GM12878 (cell line): ENCODE results near the gene TAF11L2. TPM values are rescaled to one million over a fixed set of nuclear protein-coding genes. Genes with fewer than 3 reads are reported as not detected.

ENCODE experiments used
- ATAC-seq: fragments of 200-7000 bp; cut with Tn5 transposase; 3 replicates; pipeline ENCODE4 v1.9.1; 2020; ENCODE audit warnings: mild to moderate bottlenecking, moderate library complexity
- BruUV-seq: library from RNA; stranded (reverse); fragments of 400-500 nt; replicated peaks from 2 replicates; lab custom pipeline; 2021; lab: Mats Ljungman, UMichigan
- CTCF ChIA-PET: fragments of 300-600 bp; sonication (Branson Sonifier 250); formaldehyde crosslinking; extraction: SDS; loops from one replicate; lab custom pipeline; 2021; ENCODE audit warnings: inconsistent platforms; lab: Yijun Ruan, JAX
- POLR2A ChIA-PET: fragments of 350-600 bp; formaldehyde crosslinking; extraction: SDS; loops from one replicate; lab custom pipeline; 2021; ENCODE audit warnings: inconsistent platforms; lab: Charles Lee
- RAD21 ChIA-PET: fragments of 300-600 bp; sonication (Branson Sonifier 250); formaldehyde crosslinking; loops from one replicate; lab custom pipeline; 2023; ENCODE audit warnings: antibody characterized with exemption; ENCODE audit not compliant: unreplicated experiment; lab: Charles Lee
- SMC1A ChIA-PET: fragments of 300-600 bp; sonication (Branson Sonifier 250); formaldehyde crosslinking; loops from one replicate; lab custom pipeline; 2023; ENCODE audit not compliant: unreplicated experiment, uncharacterized antibody; lab: Charles Lee
- DNase-seq: peaks from one replicate; pipeline ENCODE4 v3.0.0-alpha.2; 2011; ENCODE audit warnings: low read depth, low spot score
- FAIRE-seq: peaks from 3 replicates; lab custom pipeline; 2011; peaks lifted over from hg19 to GRCh38; lab: Jason Lieb, UNC
- H2AFZ ChIP-seq: 2 replicates; pipeline ENCODE4 v1.6.0; 2011; ENCODE audit warnings: low read depth, low read length, control low read depth; ENCODE audit not compliant: control insufficient read depth
- H3K27ac ChIP-seq: 2 replicates; pipeline ENCODE4 v1.5.1; 2011; ENCODE audit warnings: control low read depth; ENCODE audit not compliant: control insufficient read depth, insufficient read depth
- H3K27me3 ChIP-seq, 2 experiments: replicated peaks in 1 of 2; 2 replicates each; pipeline versions ENCODE4 v1.6.0 to v1.6.1; 2011; ENCODE audit warnings: low read length in 1 of 2; ENCODE audit not compliant: control insufficient read depth in 2 of 2, insufficient read depth in 2 of 2
- H3K36me3 ChIP-seq, 2 experiments: 2 replicates each; pipeline ENCODE4 v1.5.1; 2011; ENCODE audit warnings: low read length in 1 of 2; ENCODE audit not compliant: control insufficient read depth in 2 of 2, insufficient read depth in 2 of 2
- H3K4me1 ChIP-seq: 2 replicates; pipeline ENCODE4 v1.6.1; 2011; ENCODE audit warnings: mild to moderate bottlenecking, low read length, moderate library complexity, mixed read lengths; ENCODE audit not compliant: control insufficient read depth, insufficient read depth
- H3K4me2 ChIP-seq: 2 replicates; pipeline ENCODE4 v1.6.0; 2011; ENCODE audit warnings: control low read depth; ENCODE audit not compliant: control insufficient read depth, insufficient read depth
- H3K4me3 ChIP-seq: fragments of 200-600 bp; sonication (generic); 2 replicates; pipeline ENCODE4 v1.5.1; 2016
- H3K79me2 ChIP-seq: 2 replicates; pipeline ENCODE4 v1.6.0; 2011; ENCODE audit warnings: low read length; ENCODE audit not compliant: control insufficient read depth, insufficient read depth
- H3K9ac ChIP-seq: 2 replicates; pipeline ENCODE4 v1.8.0; 2011; ENCODE audit warnings: low read length, control low read depth, mixed read lengths; ENCODE audit not compliant: control insufficient read depth, insufficient read depth
- H3K9me3 ChIP-seq: replicated peaks from 3 replicates; pipeline ENCODE4 v1.5.1; 2011; ENCODE audit warnings: mild to moderate bottlenecking, low read length; ENCODE audit not compliant: control insufficient read depth, insufficient read depth
- H4K20me1 ChIP-seq: 2 replicates; pipeline ENCODE4 v1.6.0; 2011; ENCODE audit not compliant: control insufficient read depth, insufficient read depth
- BMI1 ChIP-seq: fragments of 450-650 bp; IDR thresholded peaks from 2 replicates; pipeline ENCODE4 v1.6.1; 2016; ENCODE audit warnings: mild to moderate bottlenecking, moderate library complexity, borderline replicate concordance
- E4F1 ChIP-seq: fragments of 450-650 bp; IDR thresholded peaks from 2 replicates; pipeline ENCODE4 v1.6.1; 2018; ENCODE audit warnings: borderline replicate concordance, mild to moderate bottlenecking; ENCODE audit not compliant: partially characterized antibody
- FOS ChIP-seq: IDR thresholded peaks from 3 replicates; pipeline ENCODE4 v1.6.1; 2011; ENCODE audit warnings: borderline replicate concordance; ENCODE audit not compliant: insufficient read length; ENCODE audit errors: extremely low read depth
- HCFC1 ChIP-seq: fragments of 150-350 bp; IDR thresholded peaks from 2 replicates; pipeline ENCODE4 v1.6.1; 2014; ENCODE audit warnings: low read length
- HDAC6 ChIP-seq: fragments of 200-600 bp; sonication (generic); IDR thresholded peaks from one replicate; pipeline ENCODE4 v1.8.0; 2017; ENCODE audit warnings: antibody characterized with exemption; ENCODE audit not compliant: unreplicated experiment
- MLLT1 ChIP-seq: fragments of 450-650 bp; IDR thresholded peaks from 2 replicates; pipeline ENCODE4 v1.6.1; 2016; ENCODE audit warnings: mild to moderate bottlenecking
- MTA2 ChIP-seq: fragments of 450-650 bp; IDR thresholded peaks from 2 replicates; pipeline ENCODE4 v1.6.1; 2016; ENCODE audit warnings: low read depth, mild to moderate bottlenecking, moderate library complexity
- MTA3 ChIP-seq: IDR thresholded peaks from 2 replicates; pipeline ENCODE4 v1.6.1; 2012; ENCODE audit warnings: low read length, inconsistent platforms, borderline replicate concordance
- PAX8 ChIP-seq: fragments of 450-650 bp; IDR thresholded peaks from 2 replicates; pipeline ENCODE4 v1.6.1; 2017; ENCODE audit warnings: mild to moderate bottlenecking, moderate library complexity
- RELA ChIP-seq: fragments of 450-650 bp; IDR thresholded peaks from 2 replicates; pipeline ENCODE4 v1.8.0; 2014; ENCODE audit warnings: borderline replicate concordance; ENCODE audit not compliant: partially characterized antibody
- SMARCA5 ChIP-seq: fragments of 450-650 bp; IDR thresholded peaks from 2 replicates; pipeline ENCODE4 v1.6.1; 2017; ENCODE audit warnings: mild to moderate bottlenecking
- SPI1 ChIP-seq: IDR thresholded peaks from 2 replicates; pipeline ENCODE4 v1.6.1; 2011; ENCODE audit warnings: low read depth, mild to moderate bottlenecking, low read length, moderate library complexity, borderline replicate concordance; ENCODE audit not compliant: insufficient read depth
- ZBTB11 ChIP-seq: fragments of 450-650 bp; formaldehyde crosslinking; IDR thresholded peaks from 2 replicates; pipeline ENCODE4 v1.5.0; 2022; ENCODE audit warnings: mild to moderate bottlenecking, missing genetic modification characterization
- ZNF217 ChIP-seq: fragments of 450-650 bp; IDR thresholded peaks from 2 replicates; pipeline ENCODE4 v1.6.1; 2017; ENCODE audit warnings: antibody characterized with exemption, mild to moderate bottlenecking
- ZNF622 ChIP-seq: fragments of 450-650 bp; IDR thresholded peaks from 2 replicates; pipeline ENCODE4 v1.6.1; 2017; ENCODE audit warnings: mild to moderate bottlenecking, inconsistent platforms
- WGBS: methylation state at CpG from one replicate; pipeline ENCODE4 v1.1.6; 2016; ENCODE audit warnings: low lambda C conversion rate; ENCODE audit not compliant: insufficient replicate concordance, insufficient coverage; ENCODE audit errors: missing lambda C conversion rate; 5-methylcytosine and 5-hydroxymethylcytosine counted together
- in situ Hi-C: fragments of 300-500 bp; cut with MboI; formaldehyde crosslinking; loops from 9 replicates; pipeline ENCODE4 v1.14.3; 2018; ENCODE audit warnings: mixed read lengths
- intact Hi-C: fragments of 100-400 bp; cut with micrococcal nuclease; formaldehyde crosslinking; loops from one replicate; pipeline ENCODE4 v1.14.2; 2022; ENCODE audit not compliant: unreplicated experiment
- polyA plus RNA-seq, 11 experiments: library from polyadenylated mRNA; depleted of rRNA in 4 of 11; unstranded in 6 of 11; stranded (reverse) in 5 of 11; fragments of >200 nt; fragmentation: Nextera tagmentation in 4 of 11; fragmentation: Illumina TruSeq in 1 of 11; extraction: Ambion mirVana in 4 of 11; extraction: Trizol in 1 of 11; gene quantifications; 1 replicate in 1 of 11; 2 replicates in 10 of 11; pipeline versions ENCODE4 v1.2.1 to v1.2.3, GENCODE V29; 2011 to 2016; ENCODE audit warnings: inconsistent platforms in 2 of 11, missing spikeins in 2 of 11, low read depth in 1 of 11
- total RNA-seq, 4 experiments: library from RNA; depleted of rRNA in 3 of 4; stranded (reverse); fragments of >200 nt in 3 of 4; fragmentation: Illumina TruSeq in 1 of 4; extraction: Trizol in 1 of 4; gene quantifications; 2 replicates each; pipeline versions ENCODE4 v1.2.1 to v1.2.3, GENCODE V29; 2013 to 2021

TAF11L2 gene
- total and polyA plus RNA-seq, 10 of the 15 experiments (the other 5 are each of a cell fraction or from before 2014, with no cell fraction given), result not detected

- no peaks in the 10 kb centered on the region for H3K79me2 ChIP-seq
- H3K4me3 ChIP-seq, result no peak overlapping the region
- H3K9ac ChIP-seq, result no peak overlapping the region
- no peaks in the 10 kb centered on the region for H4K20me1 ChIP-seq
- in situ Hi-C loops, result no loop called here
- RAD21 ChIA-PET, result no interaction called here
- no peaks in the 10 kb centered on the region for H3K36me3 ChIP-seq
- CTCF ChIA-PET, result interaction anchor here (0.6 kb wide), 1 partner anchor 116 kb away, joined by 4 read pairs; no protein-coding TSS in a partner anchor
- no peak overlapping the region for H3K27ac ChIP-seq
- intact Hi-C loops, result no loop called here
- FAIRE-seq (no peak), DNase-seq (no peak), ATAC-seq (no peak)
- no peaks in the 10 kb centered on the region for H3K27me3 ChIP-seq
- WGBS, result 32% methylated on average over 7 of the region's 7 CpGs
- no peak overlapping the region for H2AFZ ChIP-seq
- BruUV-seq, result no TSS peak
- H3K4me1 ChIP-seq, result no peaks in the 10 kb centered on the region
- H3K9me3 ChIP-seq, result no peaks in the 10 kb centered on the region
- SMC1A ChIA-PET, result interaction anchor here (1.3 kb wide), 1 partner anchor 11 kb away, joined by 5 read pairs; no protein-coding TSS in a partner anchor
- no peak overlapping the region for H3K4me2 ChIP-seq
- POLR2A ChIA-PET, result no interaction called here
- TF ChIP-seq SPI1 (no peak), MTA3 (no peak), BMI1 (no peak), ZBTB11 (no peak), MTA2 (no peak), PAX8 (no peak), MLLT1 (no peak), ZNF217 (no peak), FOS (no peak), E4F1 (no peak), HCFC1 (no peak), RELA (no peak), ZNF622 (no peak), SMARCA5 (no peak), HDAC6 (no peak)
Measured at GRCh38 chr5:17477573-17478265, 20.3 kb upstream of the TAF11L2 start.
